Bronchial epithelial cell (primary cell): ENCODE data around the gene DDX11. TPM values are rescaled to one million over a fixed set of nuclear protein-coding genes. Genes with fewer than 3 reads are reported as not detected.

Experiments used
- DNase-seq: peaks from one replicate; pipeline ENCODE4 v3.0.0-alpha.2; 2010; ENCODE audit warnings: low read depth
- FAIRE-seq: peaks from 2 replicates; lab custom pipeline; 2011; peaks lifted over from hg19 to GRCh38; lab: Jason Lieb, UNC
- H3K27me3 ChIP-seq: 2 replicates; pipeline ENCODE4 v1.5.1; 2011; ENCODE audit warnings: low read length; ENCODE audit not compliant: control insufficient read depth, insufficient read depth
- H3K36me3 ChIP-seq: 2 replicates; pipeline ENCODE4 v1.5.1; 2011; ENCODE audit warnings: low read length; ENCODE audit not compliant: control insufficient read depth, insufficient read depth
- H3K4me3 ChIP-seq: 2 replicates; pipeline ENCODE4 v1.5.1; 2011; ENCODE audit warnings: mild to moderate bottlenecking, low read depth, low read length, control low read depth
- CTCF ChIP-seq: IDR thresholded peaks from 2 replicates; pipeline ENCODE4 v1.5.1; 2011; ENCODE audit warnings: mild to moderate bottlenecking, moderate library complexity, low read length, control low read depth, inconsistent platforms; ENCODE audit not compliant: insufficient read depth, severe bottlenecking
- total RNA-seq: library from RNA; depleted of rRNA; stranded (reverse); fragments of >200 nt; gene quantifications from 2 replicates; pipeline ENCODE4 v1.2.1, GENCODE V29; 2014

The DDX11 gene
- total RNA-seq, 1 donor from 2014 or later: 17.1 TPM

GRCh38 chr12:31033146-31033545, 40.5 kb upstream of the DDX11 start:
- Histone ChIP-seq H3K27me3 (peaks cover 1% of the 10 kb centered on the region), H3K36me3 (no peaks in the 10 kb centered on the region), H3K4me3 (no peak overlapping the region)
- FAIRE-seq (no peak), DNase-seq (no peak)
- no peak for TF ChIP-seq CTCF

GRCh38 chr12:31033681-31034080, 40.0 kb upstream of the DDX11 start:
- Histone ChIP-seq H3K4me3 (no peak overlapping the region), H3K27me3 (peaks cover 1% of the 10 kb centered on the region), H3K36me3 (no peaks in the 10 kb centered on the region)
- TF ChIP-seq CTCF: no peak
- DNase-seq: no peak
- FAIRE-seq: no peak

- peak; percentile 57 for DNase-seq
- Histone ChIP-seq H3K4me3 (no peak overlapping the region), H3K27me3 (peaks cover 2% of the 10 kb centered on the region), H3K36me3 (no peaks in the 10 kb centered on the region)
- TF ChIP-seq CTCF: no peak
- FAIRE-seq: no peak
These were observed 39.3 kb upstream of the DDX11 start for GRCh38 chr12:31034372-31034771.

GRCh38 chr12:31035226-31035625, 38.4 kb upstream of the DDX11 start:
- H3K27me3 ChIP-seq: peaks cover 4% of the 10 kb centered on the region
- TF ChIP-seq CTCF: no peak

GRCh38 chr12:31035967-31036665, 37.5 kb upstream of the DDX11 start:
- FAIRE-seq (no peak), DNase-seq (peak; percentile 13)
- TF ChIP-seq CTCF: no peak
- Histone ChIP-seq H3K27me3 (peaks cover 4% of the 10 kb centered on the region), H3K36me3 (no peaks in the 10 kb centered on the region), H3K4me3 (no peak overlapping the region)

More at GRCh38 chr12:31035226-31035625, 38.4 kb upstream of the DDX11 start:
- H3K4me3 ChIP-seq: no peak overlapping the region
- no peak for DNase-seq
- H3K36me3 ChIP-seq: no peaks in the 10 kb centered on the region
- FAIRE-seq: no peak

GRCh38 chr12:31037028-31037427, 36.6 kb upstream of the DDX11 start:
- no peak overlapping the region for H3K4me3 ChIP-seq
- no peaks in the 10 kb centered on the region for H3K36me3 ChIP-seq
- peak; percentile 43 for FAIRE-seq
- no peak for TF ChIP-seq CTCF
- peaks cover 4% of the 10 kb centered on the region for H3K27me3 ChIP-seq
- no peak for DNase-seq
